Activated CD4-positive, alpha-beta memory T cell treated with anti-CD3 and anti-CD28 coated beads, Interleukin-2, amount 10 ng/mL, durations not matched to agents 7 days and 5 days (primary cell): Measurements from ENCODE around the gene RAG1. TPM values are rescaled to one million over a fixed set of nuclear protein-coding genes. Genes with fewer than 3 reads are reported as not detected.

Experiments
- CTCF ChIA-PET: fragments of 350-600 bp; sonication (Branson Sonifier 250); formaldehyde crosslinking; loops from one replicate; lab custom pipeline; 2021; ENCODE audit warnings: antibody characterized with exemption, inconsistent platforms; lab: Charles Lee
- POLR2A ChIA-PET: fragments of 350-600 bp; sonication (Branson Sonifier 250); formaldehyde crosslinking; loops from one replicate; lab custom pipeline; 2021; ENCODE audit warnings: antibody characterized with exemption; lab: Charles Lee
- DNase-seq: peaks from one replicate; pipeline ENCODE4 v3.0.0-alpha.2; 2020
- H3K27ac Mint-ChIP-seq: one replicate; pipeline ENCODE4 v1.8.0; 2021; ENCODE audit warnings: mild to moderate bottlenecking, mixed read lengths
- H3K27me3 Mint-ChIP-seq: one replicate; pipeline ENCODE4 v1.8.0; 2021; ENCODE audit warnings: mixed read lengths
- H3K36me3 Mint-ChIP-seq: one replicate; pipeline ENCODE4 v1.8.0; 2021; ENCODE audit warnings: low read depth, mixed read lengths
- H3K4me1 Mint-ChIP-seq: one replicate; pipeline ENCODE4 v1.8.0; 2021; ENCODE audit warnings: mixed read lengths
- H3K4me3 Mint-ChIP-seq: one replicate; pipeline ENCODE4 v1.8.0; 2021; ENCODE audit warnings: mild to moderate bottlenecking, mixed read lengths
- H3K9me3 Mint-ChIP-seq: one replicate; pipeline ENCODE4 v1.8.0; 2021; ENCODE audit warnings: mixed read lengths
- total RNA-seq, 2 experiments: library from RNA; stranded (reverse); gene quantifications; one replicate each; pipeline ENCODE4 v1.2.3, GENCODE V29; 2021

RAG1 gene
- total RNA-seq, 2 experiments from 2014 or later = 0.08 to 0.28 TPM

DNA sequence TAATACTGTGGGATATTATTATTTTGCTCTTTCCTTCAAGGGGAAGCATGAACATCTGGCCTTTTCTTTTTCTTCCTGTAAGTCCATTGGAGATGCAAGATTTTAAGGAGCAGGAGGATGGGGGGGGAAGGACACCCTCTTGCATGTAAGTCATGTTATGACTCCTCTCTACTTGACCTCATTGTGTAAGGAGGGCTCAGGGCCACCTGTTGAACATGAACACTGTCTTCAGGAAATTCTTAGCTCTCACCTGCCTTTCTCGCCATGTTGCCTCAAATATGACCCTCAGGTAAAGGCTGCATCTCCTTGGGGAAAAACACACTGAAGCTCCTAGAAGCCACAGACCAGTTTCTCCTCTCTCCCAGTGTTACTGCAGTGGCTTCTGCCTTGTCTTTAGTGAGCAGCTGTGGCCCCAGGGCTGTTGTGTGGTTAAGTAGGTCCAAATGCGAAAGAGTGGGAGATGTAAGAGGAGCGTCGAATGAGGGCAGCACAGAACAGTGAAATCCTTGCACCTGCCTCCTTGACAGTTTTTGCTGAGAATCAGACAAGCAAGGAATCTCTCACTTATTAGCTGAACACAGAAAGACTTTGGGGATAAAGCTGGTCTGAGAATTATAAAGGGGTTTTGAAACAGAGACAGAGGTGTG lies 1.3 kb upstream of the RAG1 start:
- DNase-seq = no peak
- no peaks in the 10 kb centered on the region for H3K4me1 Mint-ChIP-seq
- no peak overlapping the region for H3K4me3 Mint-ChIP-seq
- H3K27ac Mint-ChIP-seq = no peak overlapping the region
- ChIA-PET CTCF (interaction anchor here (0.9 to 8.5 kb wide), 3 partner anchors 24 to 180 kb away, joined by 3 to 151 read pairs (median 3); no protein-coding TSS in a partner anchor), POLR2A (no interaction called here)
- no peaks in the 10 kb centered on the region for H3K36me3 Mint-ChIP-seq
- peaks cover 51% of the 10 kb centered on the region for H3K27me3 Mint-ChIP-seq
- H3K9me3 Mint-ChIP-seq = no peaks in the 10 kb centered on the region

DNA sequence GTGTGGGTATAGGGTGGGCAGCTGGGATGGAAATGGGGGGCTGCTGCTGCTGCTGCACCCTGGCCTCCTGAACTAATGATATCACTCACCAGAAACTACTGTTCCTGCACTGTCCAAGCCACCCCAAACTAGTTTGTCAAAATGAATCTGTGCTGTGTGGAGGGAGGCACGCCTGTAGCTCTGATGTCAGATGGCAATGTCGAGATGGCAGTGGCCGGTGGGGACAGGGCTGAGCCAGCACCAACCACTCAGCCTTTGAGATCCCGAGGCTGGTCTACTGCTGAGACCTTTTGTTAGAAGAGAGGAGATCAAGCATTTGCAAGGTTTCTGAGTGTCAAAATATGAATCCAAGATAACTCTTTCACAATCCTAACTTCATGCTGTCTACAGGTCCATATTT lies 1.3 kb downstream of the RAG1 start:
- Mint-ChIP-seq H3K4me3 (no peak overlapping the region), H3K36me3 (no peaks in the 10 kb centered on the region), H3K4me1 (no peaks in the 10 kb centered on the region), H3K9me3 (no peaks in the 10 kb centered on the region), H3K27ac (no peak overlapping the region), H3K27me3 (peaks cover 55% of the 10 kb centered on the region)
- POLR2A ChIA-PET = no interaction called here
- no peak for DNase-seq
- CTCF ChIA-PET = interaction anchor here (1.0 to 1.3 kb wide), 2 partner anchors 171 to 178 kb away, joined by 4 read pairs; no protein-coding TSS in a partner anchor

GRCh38 chr11:36574486-36574885 lies 6.7 kb downstream of the RAG1 start:
- ChIA-PET POLR2A (no interaction called here), CTCF (interaction anchor here (6.3 kb wide), 1 partner anchor 11 kb away, joined by 27 read pairs; no protein-coding TSS in a partner anchor)
- Mint-ChIP-seq H3K27ac (no peak overlapping the region), H3K4me3 (no peak overlapping the region), H3K27me3 (peaks cover 38% of the 10 kb centered on the region), H3K4me1 (no peaks in the 10 kb centered on the region), H3K36me3 (no peaks in the 10 kb centered on the region), H3K9me3 (no peaks in the 10 kb centered on the region)
- no peak for DNase-seq

DNA sequence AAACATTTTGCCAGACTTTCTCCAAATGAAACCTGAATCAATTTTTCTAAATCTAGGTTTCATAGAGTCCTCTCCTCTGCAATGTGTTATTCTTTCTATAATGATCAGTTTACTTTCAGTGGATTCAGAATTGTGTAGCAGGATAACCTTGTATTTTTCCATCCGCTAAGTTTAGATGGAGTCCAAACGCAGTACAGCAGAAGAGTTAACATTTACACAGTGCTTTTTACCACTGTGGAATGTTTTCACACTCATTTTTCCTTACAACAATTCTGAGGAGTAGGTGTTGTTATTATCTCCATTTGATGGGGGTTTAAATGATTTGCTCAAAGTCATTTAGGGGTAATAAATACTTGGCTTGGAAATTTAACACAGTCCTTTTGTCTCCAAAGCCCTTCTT lies 9.6 kb downstream of the RAG1 start:
- H3K27me3 Mint-ChIP-seq = peaks cover 18% of the 10 kb centered on the region
- H3K9me3 Mint-ChIP-seq = no peaks in the 10 kb centered on the region
- H3K4me1 Mint-ChIP-seq = no peaks in the 10 kb centered on the region
- DNase-seq = no peak
- no peaks in the 10 kb centered on the region for H3K36me3 Mint-ChIP-seq
- H3K27ac Mint-ChIP-seq = no peak overlapping the region
- ChIA-PET CTCF (interaction anchor here (1.8 to 6.3 kb wide), 2 partner anchors 14 to 169 kb away, joined by 5 to 27 read pairs; no protein-coding TSS in a partner anchor), POLR2A (no interaction called here)
- no peak overlapping the region for H3K4me3 Mint-ChIP-seq

GRCh38 chr11:36577859-36578258 lies 10.1 kb downstream of the RAG1 start:
- CTCF ChIA-PET = interaction anchor here (6.3 kb wide), 1 partner anchor 14 kb away, joined by 27 read pairs; no protein-coding TSS in a partner anchor
- peaks cover 13% of the 10 kb centered on the region for H3K27me3 Mint-ChIP-seq
- POLR2A ChIA-PET = no interaction called here

GRCh38 chr11:36578458-36578857 lies 10.7 kb downstream of the RAG1 start:
- H3K4me3 Mint-ChIP-seq = no peak overlapping the region
- H3K27me3 Mint-ChIP-seq = peaks cover 11% of the 10 kb centered on the region
- no peaks in the 10 kb centered on the region for H3K9me3 Mint-ChIP-seq
- no peaks in the 10 kb centered on the region for H3K4me1 Mint-ChIP-seq
- CTCF ChIA-PET = no interaction called here
- DNase-seq = no peak
- H3K36me3 Mint-ChIP-seq = no peaks in the 10 kb centered on the region
- H3K27ac Mint-ChIP-seq = no peak overlapping the region
- POLR2A ChIA-PET = no interaction called here

More at GRCh38 chr11:36577859-36578258, 10.1 kb downstream of the RAG1 start:
- Mint-ChIP-seq H3K4me3 (no peak overlapping the region), H3K4me1 (no peaks in the 10 kb centered on the region), H3K36me3 (no peaks in the 10 kb centered on the region), H3K9me3 (no peaks in the 10 kb centered on the region), H3K27ac (no peak overlapping the region)
- DNase-seq = no peak

DNA sequence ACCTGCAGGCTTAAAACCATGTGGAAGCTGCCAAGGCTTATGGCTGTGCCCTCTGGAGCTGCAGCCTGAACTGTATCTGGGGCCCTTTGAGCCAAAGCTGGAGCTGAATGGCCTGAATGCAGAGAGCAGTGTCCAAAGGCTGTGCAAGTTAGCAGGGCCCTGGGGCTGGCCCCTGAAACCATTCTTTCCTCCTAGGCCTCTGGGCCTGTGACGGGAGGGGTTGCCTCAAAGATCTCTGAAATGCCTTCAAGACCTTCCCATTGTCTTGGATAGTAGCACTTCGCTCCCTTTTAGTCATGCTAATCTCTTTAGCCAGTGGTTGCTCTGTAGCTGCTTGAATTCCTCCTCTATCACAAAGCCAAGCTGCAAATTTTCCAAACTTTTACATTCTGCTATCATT lies 13.7 kb downstream of the RAG1 start:
- POLR2A ChIA-PET = no interaction called here
- H3K4me1 Mint-ChIP-seq = no peaks in the 10 kb centered on the region
- CTCF ChIA-PET = no interaction called here
- H3K9me3 Mint-ChIP-seq = no peaks in the 10 kb centered on the region
- no peaks in the 10 kb centered on the region for H3K36me3 Mint-ChIP-seq
- no peak for DNase-seq
- no peak overlapping the region for H3K27ac Mint-ChIP-seq
- no peak overlapping the region for H3K4me3 Mint-ChIP-seq
- H3K27me3 Mint-ChIP-seq = peaks cover 16% of the 10 kb centered on the region

DNA sequence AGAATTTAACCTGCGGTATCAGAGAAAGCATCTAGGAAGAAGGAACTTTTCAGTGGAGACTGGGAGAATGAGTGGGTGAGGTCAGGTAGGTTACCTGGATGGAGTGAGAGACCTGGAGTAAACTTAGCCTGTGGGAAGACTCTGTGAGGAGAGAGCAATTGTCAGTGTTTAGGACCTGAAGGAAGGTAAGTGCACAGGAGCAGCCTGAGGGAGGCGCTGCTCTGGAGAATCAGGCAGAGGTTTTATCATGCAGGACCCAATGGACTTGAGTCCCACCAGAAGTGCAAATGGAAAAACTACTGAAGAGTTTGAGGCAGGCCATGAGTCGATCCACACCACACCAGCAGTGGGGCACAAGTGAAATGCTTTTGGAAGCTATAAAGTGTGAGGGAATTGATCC lies 15.9 kb downstream of the RAG1 start:
- H3K4me3 Mint-ChIP-seq = no peak overlapping the region
- no peaks in the 10 kb centered on the region for H3K4me1 Mint-ChIP-seq
- POLR2A ChIA-PET = no interaction called here

GRCh38 chr11:36586543-36586942 lies 18.7 kb downstream of the RAG1 start:
- no peaks in the 10 kb centered on the region for H3K4me1 Mint-ChIP-seq
- H3K36me3 Mint-ChIP-seq = no peaks in the 10 kb centered on the region
- ChIA-PET CTCF (interaction anchor here (0.6 kb wide), 1 partner anchor 298 kb away, joined by 3 read pairs; no protein-coding TSS in a partner anchor), POLR2A (no interaction called here)
- peaks cover 28% of the 10 kb centered on the region for H3K27me3 Mint-ChIP-seq
- H3K4me3 Mint-ChIP-seq = no peak overlapping the region
- no peak overlapping the region for H3K27ac Mint-ChIP-seq
- H3K9me3 Mint-ChIP-seq = no peaks in the 10 kb centered on the region
- DNase-seq = no peak

More for the DNA sequence above, 15.9 kb downstream of the RAG1 start:
- no peaks in the 10 kb centered on the region for H3K36me3 Mint-ChIP-seq
- no peak overlapping the region for H3K27ac Mint-ChIP-seq
- DNase-seq = no peak
- peaks cover 17% of the 10 kb centered on the region for H3K27me3 Mint-ChIP-seq
- CTCF ChIA-PET = no interaction called here
- no peaks in the 10 kb centered on the region for H3K9me3 Mint-ChIP-seq

GRCh38 chr11:36588099-36588498 lies 20.3 kb downstream of the RAG1 start:
- Mint-ChIP-seq H3K9me3 (no peaks in the 10 kb centered on the region), H3K36me3 (no peaks in the 10 kb centered on the region), H3K27ac (no peak overlapping the region), H3K4me1 (no peaks in the 10 kb centered on the region), H3K4me3 (no peak overlapping the region), H3K27me3 (peaks cover 37% of the 10 kb centered on the region)
- CTCF ChIA-PET = no interaction called here
- POLR2A ChIA-PET = no interaction called here
- no peak for DNase-seq

- H3K9me3 Mint-ChIP-seq = no peaks in the 10 kb centered on the region
- no peak overlapping the region for H3K4me3 Mint-ChIP-seq
- peaks cover 3% of the 10 kb centered on the region for H3K4me1 Mint-ChIP-seq
- no peak for DNase-seq
- peaks cover 53% of the 10 kb centered on the region for H3K27me3 Mint-ChIP-seq
- ChIA-PET POLR2A (no interaction called here), CTCF (interaction anchor here (1.1 kb wide), 1 partner anchor 24 kb away, joined by 3 read pairs; no protein-coding TSS in a partner anchor)
- no peaks in the 10 kb centered on the region for H3K36me3 Mint-ChIP-seq
- no peak overlapping the region for H3K27ac Mint-ChIP-seq
These were observed 22.7 kb downstream of the RAG1 start for GRCh38 chr11:36590513-36590912.

DNA sequence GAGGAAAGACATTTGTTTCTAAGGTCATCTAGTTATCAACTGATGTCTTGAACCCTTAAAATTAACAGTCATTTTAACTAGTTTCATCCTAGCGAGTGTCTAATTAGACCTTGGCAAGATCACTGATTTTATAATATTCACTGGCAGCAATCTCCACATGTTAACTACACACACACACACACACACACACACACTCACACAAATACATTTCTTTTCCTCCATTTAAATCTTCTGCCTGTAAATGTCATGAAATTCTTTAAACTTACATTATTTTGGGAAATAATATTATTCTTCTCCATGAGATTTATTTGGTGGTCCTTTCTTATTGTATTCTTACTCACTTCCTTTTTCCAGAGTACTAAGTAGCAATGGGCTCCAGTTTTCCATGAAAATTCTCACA lies 23.6 kb downstream of the RAG1 start:
- peaks cover 3% of the 10 kb centered on the region for H3K4me1 Mint-ChIP-seq
- no peak for DNase-seq
- no peaks in the 10 kb centered on the region for H3K36me3 Mint-ChIP-seq
- CTCF ChIA-PET = no interaction called here
- POLR2A ChIA-PET = no interaction called here
- no peak overlapping the region for H3K4me3 Mint-ChIP-seq
- peaks cover 52% of the 10 kb centered on the region for H3K27me3 Mint-ChIP-seq
- no peak overlapping the region for H3K27ac Mint-ChIP-seq
- H3K9me3 Mint-ChIP-seq = no peaks in the 10 kb centered on the region

GRCh38 chr11:36594316-36594989 lies 26.6 kb downstream of the RAG1 start, which contains the start of gene IFTAP:
IFTAP (plus strand) TSS chr11:36594502; CDS start chr11:36610104, 15,602 bp downstream.
- Mint-ChIP-seq H3K36me3 (no peaks in the 10 kb centered on the region), H3K27ac (no peak within 1 kb of the TSS), H3K27me3 (peaks cover 38% of the 10 kb centered on the region), H3K9me3 (no peaks in the 10 kb centered on the region), H3K4me3 (peak within 1 kb of the TSS; percentile 74), H3K4me1 (peaks cover 3% of the 10 kb centered on the region)
- ChIA-PET CTCF (no interaction called here), POLR2A (no interaction called here)
- DNase-seq = peak; percentile 17
